Stimulated activated CD8-positive, alpha-beta memory T cell treated with anti-CD3 and anti-CD28 coated beads, Interleukin-7, amount 100 ng/mL, for 1 hour (primary cell): ENCODE data around the gene B9D1.

Experiments
- DNase-seq, 2 donors: peaks; one replicate each; pipeline ENCODE4 v3.0.0-alpha.2; 2020; ENCODE audit warnings: low read depth in 2 of 2

Gene B9D1

DNA sequence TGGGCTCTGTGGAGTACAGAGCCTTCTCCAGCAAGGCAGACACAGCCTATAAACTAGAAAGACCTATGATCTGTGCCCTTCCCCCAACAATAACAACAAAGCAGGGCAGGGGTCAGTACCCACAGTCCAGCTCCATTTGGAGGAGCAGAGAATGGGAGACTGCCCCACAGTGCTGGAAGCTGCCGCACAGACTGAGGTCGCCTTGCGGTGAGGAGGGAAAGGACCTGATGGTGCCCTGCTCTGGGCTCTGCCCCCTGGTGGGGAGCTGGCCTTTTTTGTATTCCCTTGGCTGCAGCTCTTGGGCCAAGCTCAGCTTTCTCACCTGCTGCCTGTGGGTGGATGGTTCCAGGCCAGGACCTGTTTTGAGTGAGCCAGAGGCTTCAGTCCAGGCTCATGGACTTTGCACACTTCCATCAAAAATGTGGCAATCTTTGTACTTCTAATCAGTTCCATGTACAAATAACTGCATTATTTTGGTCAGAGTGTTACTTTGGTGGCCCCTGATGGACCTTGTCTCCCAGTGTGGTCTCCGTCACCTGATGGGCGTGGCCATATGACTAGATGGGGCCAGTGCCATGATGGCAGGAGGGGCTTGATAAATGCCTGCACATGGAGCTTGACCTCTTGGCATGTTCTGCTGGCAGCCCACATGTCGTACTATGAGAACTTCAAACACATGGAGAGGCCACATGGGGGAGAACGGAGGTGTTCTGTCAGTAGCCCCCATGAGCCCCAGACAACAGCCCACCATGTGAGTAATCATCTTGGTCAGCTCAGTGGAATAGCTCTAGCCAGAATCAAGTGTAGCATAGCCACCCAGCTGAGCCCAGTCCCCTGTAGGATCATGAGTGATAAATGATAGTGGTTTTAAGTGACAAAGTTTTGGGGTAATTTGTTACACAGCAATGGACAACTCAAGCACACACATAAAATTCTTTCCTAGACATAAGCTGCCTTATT, 24.2 kb downstream of the B9D1 start:
- peak; percentile 13 to 39 for DNase-seq

DNA sequence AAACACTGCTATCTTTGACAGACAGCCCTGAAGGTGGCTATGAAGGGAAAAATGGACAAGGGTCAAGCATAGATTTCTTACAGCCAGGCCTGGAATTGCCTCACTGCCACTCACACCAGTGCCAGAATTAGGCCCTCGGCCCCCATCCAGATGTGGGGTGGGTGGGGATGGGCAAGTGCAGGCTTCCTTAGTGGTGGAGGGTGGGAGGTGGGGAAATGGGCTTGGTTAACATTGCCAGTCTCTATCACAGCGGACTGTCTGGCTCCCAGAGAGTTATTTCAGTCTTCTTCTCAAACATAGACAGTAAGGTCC, 24.9 kb downstream of the B9D1 start:
- no peak for DNase-seq

DNA sequence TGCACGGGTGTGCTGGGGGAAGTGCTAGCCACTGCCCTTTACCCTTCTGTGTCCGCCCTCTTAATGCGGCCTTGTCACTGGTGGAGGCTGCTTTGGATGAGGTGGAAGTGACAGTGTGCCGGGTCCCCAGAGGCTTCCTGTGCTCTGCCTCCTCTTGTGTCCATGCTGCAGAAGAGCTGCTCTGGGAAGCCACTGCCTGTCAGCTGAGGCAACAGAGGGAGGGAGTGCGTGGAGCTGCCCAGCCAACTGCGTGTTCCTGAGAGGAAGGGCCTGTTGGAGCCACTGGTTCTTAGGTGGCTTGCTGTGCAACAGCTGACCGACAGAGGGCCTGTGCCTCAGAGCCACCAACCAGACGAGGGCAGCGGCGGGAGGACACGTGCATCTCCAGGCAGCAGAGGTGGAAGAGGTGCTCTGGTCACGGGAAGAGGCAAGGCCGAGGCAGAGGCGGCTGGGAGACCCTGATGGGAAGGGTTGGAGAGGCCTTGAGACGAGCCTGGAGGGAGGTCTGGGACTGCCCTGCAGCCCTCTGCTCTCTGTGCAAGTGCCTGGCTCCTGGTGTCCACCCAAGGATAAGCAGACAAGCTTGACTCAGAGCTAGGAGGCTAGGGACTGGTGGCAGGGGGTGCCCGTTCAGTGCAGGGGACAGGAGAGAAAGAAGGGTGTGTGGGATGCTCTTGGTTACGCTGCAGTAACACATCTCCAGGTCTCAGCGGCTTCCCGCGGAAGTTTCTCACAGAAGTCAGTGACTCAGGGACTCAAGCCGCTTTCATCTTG, 25.4 kb downstream of the B9D1 start:
- DNase-seq: no peak

DNA sequence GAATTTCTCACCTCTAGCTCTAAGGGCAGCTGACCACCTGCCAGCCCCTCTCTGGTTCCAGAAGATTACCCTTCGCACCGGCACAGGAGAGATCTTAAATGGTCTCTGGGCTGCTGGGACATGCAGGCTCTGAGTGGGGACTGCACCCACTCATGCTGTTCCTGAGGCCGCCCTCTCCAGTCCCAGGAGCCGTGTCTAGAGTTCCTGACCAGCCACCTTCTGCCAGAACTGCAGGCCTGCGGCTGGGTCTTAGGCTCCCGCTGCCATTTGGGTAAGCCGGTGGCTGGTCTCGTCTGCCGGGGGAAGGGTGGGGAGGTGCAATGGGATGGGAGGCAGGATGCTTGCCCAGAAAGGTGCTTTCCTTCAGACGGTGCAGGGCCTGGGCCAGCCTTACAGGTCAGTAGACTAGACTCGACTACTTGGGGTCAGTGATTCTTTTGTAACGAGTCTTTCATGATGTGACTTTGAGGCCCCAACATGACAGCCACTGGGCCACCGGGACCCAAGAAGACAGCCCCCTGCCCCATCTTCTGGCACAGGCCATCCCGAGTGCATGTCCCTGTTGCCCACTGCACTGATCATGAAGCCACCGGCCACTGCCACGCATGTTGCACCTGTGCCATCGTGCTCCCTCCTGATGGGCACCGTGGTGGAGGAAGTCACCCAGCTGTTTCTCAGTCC, 26.4 kb downstream of the B9D1 start:
- no peak for DNase-seq

DNA sequence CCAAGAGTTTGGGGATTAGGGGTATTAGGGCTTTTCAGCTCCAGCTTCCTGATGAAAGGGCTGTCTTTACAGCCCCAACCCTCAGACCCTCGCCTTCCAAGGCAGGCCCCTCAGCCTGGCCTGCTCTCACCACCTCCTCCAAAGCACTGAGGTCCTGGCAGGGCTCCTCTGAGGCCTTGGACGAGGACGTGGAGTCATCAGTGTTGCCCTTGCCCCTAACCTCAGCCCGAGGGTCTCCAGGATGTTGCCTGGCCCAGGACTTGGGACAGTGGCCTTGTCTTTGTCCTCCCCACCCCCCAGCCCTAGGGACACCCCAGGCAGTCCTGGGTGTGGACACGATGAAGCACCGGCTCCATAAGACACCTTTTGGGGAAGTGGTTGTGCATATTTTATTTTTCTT, 28.2 kb downstream of the B9D1 start:
- no peak for DNase-seq

DNA sequence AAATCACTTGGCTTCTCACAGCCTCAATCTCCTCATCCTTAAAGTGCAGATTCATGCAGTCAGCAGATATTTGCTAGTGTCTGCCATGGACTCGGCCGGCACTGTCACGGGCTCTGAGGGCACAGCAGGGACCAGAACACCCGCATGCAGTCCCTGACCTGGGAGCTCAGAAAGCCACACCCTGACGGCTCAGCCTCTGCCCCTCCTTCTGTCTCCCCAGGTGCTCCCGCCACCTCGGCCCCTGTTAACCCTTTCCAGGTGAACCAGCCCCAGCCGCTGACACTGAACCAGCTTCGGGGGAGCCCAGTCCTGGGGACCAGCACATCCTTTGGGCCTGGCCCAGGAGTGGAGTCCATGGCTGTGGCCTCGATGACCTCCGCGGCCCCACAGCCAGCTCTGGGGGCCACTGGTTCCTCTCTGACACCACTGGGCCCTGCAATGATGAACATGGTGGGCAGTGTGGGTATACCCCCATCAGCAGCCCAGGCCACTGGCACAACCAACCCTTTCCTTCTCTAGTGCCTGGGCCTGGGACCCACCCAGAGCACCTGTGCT, 28.7 kb downstream of the B9D1 start:
- DNase-seq: no peak

DNA sequence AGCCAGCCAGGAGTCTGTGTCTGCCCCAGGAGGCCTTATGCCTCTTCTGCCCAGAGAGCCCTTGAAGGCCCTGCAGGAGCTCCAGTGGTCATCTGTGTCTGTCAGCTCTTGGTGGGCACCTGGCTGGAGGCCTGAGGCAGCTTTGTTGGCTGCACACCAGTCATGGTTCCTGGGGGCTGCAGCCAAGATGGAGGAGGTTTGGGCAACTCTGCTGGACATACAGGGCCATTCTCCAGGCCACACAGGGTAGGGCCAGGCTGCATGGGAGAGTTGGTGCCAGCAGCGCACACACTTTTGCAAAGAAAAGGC, 29.4 kb downstream of the B9D1 start:
- DNase-seq: no peak

DNA sequence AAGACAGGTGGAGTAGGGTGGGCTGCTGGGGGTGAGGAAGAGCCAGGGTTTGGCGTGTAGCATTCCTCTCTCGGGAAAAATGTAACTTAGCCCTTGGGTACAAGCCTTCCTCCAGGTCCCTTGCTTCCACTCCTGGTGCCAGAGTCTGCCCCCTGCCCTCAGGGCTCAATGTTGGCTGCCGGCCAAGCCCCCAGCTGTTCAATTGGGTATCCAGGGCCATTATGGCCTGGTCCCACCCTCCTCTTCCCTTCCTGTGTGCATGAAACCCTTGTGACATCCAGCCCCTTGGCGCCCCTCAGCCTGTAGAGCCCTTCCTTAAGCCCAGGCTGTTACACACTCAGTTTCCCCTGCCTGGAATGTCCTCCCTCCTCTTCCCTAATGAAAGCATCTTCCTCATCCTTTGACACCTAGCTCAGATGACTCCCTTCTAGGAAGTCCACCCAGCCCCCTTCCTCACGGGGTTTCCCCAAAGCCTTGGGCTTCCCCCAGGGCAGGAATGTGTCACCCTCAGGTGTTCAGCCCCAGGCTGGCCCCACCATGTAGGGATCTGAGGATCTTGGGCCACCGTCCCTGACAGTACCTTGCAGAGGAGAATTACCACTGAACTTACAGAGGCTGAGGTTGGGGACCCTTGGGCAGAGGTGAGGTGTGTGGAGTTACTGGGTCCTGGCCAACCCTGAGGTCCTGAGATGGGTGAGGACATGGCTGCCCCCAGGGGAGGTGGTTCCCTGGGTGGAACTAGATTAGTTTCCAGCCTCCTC, 30.0 kb downstream of the B9D1 start:
- no peak for DNase-seq

DNA sequence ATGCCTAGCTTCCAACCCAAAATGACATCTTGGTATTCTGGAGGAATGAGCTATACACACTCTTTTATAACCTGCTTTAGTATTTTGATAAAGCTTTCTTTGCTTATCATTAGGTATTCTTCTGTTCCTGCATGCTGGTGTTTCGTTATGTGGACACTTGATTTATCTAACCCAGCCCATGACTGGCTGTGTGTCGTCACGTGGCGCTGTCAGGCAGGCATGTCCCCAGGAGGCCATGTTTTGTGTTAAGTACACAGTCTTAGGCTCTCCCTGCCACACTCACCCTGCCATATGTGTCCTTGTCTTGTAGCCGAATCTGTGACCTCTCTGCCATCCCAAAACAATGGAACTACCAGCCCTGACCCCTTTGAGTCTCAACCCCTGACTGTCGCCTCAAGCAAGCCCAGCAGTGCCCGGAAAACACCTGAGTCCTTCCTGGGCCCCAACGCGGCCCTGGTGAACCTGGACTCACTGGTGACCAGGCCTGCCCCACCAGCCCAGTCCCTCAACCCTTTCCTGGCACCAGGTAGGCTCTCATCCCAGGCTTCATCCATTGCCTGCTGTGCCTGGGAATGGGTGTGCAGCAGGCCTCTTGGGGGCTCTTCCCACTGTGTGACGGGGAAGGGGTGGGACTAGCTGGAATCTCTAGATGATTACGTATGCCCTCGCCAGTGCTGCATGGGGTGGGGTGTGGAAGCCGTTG, 30.8 kb downstream of the B9D1 start:
- no peak for DNase-seq

DNA sequence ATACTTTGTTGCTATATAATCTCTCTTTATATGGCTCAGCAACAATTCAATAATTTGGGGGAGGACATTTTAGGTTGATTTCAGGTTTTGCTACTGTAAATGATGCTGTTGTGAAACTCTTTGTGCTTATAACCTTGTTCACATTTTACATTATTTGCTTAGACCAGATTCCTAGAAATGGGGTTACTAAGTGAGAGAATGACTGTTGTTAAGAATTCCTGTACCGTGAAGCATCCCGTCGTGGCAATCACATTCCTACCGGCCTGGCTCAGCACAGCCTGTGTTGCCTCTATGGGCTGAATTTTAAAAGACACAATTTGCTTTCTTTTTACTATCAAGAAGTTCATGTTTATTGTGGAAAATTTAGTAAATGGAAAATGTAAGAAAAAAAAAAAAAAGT, 31.4 kb downstream of the B9D1 start:
- DNase-seq: no peak

DNA sequence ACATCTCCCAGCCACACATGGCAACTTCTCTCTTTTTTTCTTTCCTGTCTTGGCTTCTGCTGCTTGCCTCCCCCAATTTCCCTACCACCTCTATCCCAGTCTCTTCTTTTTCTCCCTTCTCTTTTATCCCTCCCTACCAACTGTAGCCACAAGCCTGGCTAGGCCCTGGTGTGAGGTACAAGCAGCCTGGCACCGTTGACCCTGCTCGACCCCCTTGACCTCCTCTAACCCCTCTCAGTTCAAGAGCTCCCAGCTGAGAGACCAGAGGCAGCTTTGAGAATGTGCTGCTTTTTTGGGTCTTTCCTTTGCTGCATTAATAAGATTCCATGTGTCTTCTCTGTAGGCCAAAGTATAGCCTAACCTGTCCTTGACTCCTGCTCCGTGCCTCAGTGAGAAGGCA, 32.3 kb downstream of the B9D1 start:
- DNase-seq: no peak

DNA sequence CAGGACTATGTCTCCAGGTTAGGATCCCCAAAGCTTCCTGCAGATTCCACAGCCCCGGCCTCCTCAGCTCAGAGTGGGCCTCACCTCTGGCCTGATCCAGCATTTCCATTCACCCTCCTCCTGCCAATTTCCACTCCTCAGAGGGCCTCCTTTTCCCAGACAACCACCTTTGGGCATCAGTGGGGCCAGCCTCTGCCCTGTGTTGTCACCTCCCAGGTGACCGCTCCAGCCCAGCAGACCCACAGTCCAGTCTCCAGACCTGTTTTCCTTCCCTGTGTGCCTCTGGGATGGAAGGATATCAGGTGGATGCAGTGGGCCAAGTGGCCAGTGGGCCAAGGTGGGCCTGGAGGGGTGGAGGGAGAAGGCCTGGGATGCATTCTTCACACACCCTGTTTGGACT, 32.7 kb downstream of the B9D1 start:
- no peak for DNase-seq

DNA sequence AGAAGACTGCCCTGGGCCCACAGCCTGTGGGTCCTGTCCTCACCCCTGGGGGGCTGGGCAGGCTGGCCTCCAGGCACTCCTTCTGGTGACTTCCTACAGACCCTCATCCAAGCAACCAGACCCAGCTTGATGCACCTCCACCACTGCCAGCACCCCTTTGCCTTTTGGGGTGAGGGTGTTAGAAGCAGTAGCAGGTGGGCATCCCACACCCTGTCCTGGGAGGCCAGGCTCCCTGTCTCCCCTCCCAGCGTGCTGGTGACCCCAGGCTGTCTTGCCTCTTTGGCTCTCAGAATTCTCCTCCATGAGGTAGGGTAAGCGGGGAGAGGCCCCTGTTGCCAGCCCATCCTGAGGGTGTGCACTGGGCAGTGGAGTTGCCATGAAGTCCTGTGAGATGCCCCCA, 33.4 kb downstream of the B9D1 start:
- DNase-seq: no peak

DNA sequence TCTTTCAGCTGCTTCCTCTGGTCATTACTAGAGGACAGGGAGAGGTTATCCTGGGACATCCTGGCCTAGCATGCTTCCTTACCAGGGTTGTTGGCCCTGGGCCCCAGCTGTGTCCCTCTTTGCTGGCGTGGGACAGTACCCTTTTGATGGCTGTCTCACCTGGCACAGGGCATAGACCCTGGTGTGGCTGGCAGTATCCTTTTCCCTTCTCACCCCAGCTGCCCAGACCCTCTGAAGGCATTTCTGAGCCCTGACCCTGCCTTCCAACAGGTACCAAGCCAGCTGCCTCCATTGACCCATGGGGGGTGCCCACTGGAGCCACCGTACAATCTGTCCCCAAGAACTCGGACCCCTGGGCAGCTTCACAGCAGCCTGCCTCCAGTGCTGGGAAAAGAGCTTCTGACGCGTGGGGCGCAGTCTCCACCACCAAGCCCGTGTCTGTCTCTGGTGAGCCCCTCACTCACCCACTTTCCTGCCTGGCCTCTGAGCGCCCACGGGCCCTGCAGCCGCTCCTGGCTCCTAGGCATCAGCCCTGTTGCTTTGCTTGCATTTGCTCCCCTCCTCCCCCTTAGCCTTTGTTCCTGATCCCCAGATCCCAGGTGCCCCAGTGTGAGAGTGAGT, 34.0 kb downstream of the B9D1 start:
- no peak for DNase-seq

DNA sequence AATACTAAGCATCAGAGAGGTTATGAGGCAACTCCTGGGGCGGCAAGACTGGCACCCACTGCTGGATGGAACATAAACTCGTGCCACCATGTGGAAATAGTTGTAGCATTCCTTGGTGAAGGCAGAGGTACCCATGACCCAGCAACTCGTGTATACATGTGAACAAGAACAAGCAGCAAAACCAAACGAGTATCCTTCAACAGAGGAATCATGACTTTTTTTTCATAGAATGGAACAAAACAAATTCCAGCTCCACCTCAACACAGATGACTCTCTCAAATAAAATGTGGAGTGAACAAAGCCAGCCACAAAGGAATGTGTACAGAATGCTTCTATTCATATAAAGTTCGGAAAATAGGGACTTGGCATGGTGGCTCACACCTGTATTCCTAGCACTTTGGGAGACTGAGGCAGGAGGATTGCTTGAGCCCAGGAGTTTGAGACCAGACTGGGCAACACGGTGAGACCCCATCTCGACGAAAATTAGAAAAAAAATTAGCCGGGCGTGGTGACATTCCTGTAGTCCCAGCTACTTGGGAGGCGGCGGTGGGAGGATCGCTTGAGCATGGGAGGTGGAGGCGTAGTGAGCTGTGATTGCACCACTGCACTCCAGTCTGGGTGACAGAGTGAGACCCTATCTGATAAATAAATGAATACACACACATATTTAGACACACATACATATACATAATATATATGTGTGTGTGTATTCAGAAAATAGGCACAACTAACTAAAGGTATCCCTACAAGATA, 35.3 kb downstream of the B9D1 start:
- DNase-seq: no peak

DNA sequence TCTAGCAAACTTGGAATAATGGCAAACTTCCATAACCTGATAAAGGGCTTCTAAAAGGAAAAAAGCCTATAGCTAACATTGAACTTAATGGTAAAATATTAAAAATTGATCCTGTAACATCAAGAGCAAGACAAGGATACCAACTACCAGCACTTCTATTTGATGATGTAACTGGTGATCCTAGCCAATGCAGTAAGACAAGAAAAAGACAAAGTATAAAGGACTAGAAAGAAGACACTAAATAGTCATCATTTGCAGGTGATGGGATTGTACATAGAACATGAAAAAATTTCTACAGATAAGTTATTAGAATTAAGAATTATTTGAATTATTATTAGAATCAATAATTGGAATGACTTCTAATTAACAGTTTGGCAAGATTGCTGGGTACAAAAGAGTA, 37.0 kb downstream of the B9D1 start:
- DNase-seq: no peak

DNA sequence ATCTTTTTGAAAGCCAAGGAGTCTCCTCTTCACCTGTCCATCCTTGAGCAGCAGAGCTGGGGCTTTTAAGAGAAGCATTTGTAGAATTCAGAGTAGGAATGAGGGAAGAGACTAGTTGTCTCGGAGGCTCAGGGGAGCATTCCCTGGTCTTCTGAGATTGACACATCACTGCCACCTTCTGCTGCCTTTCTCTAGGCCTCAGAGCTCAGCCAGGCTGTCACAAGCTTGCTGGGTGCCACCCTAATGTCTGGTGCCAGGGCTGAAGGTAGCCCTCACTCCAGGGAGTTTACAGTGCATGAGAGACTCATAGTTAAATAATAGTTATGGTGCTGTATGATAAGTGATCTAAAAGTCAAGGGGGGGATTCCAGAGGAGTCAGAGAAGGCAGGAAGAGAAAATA, 39.7 kb downstream of the B9D1 start:
- DNase-seq: no peak

DNA sequence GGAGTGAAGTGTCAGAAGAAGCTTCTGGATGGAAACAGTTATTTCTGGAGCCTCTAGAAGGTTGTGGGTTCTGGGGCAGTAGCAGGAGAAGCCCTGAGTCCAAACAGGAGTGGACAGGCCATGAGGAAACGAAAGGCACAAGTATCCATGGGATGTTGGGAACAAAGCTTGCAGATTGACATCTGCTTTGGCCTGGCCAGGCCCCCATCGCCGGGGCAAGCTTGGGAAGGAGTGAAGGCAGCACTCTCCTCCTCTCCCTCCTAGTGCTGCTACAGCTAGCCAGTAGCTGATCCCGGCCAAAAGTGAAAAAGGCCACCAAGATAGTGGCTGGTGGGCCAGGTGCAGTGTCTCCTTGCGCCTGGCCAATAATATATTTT, 40.4 kb downstream of the B9D1 start:
- no peak for DNase-seq

DNA sequence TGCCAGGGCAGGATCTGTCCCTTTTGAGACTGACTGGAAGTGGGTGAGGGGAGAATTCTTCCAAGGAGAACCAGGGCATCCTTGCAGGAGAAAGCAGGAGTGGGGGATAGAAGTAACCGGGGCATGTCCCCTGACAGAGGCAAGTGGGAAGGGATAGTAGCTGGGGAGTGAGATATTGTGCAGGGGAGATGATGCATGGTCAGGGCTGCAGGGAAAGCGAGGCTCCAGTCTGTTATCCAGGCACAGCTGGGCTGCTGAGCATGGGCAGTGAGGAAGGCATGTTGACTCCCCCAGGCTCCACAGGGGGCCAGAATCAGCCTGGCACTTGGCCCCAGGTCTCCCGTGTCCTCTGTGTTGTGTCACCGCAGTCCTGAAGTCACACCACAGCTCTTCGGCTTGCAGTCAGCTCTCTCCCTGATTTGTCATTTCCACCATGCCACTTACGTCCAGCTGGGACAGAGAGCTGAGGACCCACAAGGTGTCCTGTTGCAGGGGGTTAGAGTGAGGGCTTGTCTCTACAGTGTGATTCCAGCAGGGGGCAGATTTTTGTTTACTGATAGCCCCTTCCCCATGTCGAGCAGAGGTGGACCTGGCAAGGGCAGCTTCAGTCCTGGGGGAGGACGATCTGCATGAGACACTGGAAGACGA, 40.9 kb downstream of the B9D1 start:
- no peak for DNase-seq

DNA sequence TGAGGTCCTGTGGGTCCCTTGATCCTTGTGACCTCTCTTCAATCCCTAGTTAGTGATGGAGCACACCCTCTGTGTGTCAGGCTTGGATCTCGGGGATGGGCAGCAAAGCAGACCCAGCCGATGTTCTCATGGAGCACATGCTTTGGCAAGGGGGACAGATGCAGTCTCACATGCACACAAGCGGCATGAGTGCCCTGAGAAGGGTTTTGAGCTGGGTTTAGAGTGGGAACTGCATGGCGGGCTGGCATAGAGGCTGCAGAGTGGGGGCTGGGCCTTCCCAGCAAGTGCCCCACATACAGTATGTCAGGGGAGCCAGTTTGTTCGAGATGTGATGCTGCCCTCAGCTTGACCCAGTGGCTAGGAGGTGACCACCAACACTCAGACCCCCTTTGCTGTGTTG, 41.6 kb downstream of the B9D1 start:
- DNase-seq: no peak
